Nephron (organoid): Measurements from ENCODE around the gene SOAT2.

Source experiments
- H3K27ac Mint-ChIP-seq, 3 experiments: 2 replicates each; pipeline ENCODE4 v1.8.0; 2020; ENCODE audit warnings: mixed read lengths in 3 of 3, mild to moderate bottlenecking in 2 of 3, moderate library complexity in 1 of 3
- H3K27me3 Mint-ChIP-seq: 2 replicates; pipeline ENCODE4 v1.8.0; 2021; ENCODE audit warnings: low read depth, mild to moderate bottlenecking, moderate library complexity, mixed read lengths
- H3K36me3 Mint-ChIP-seq: 2 replicates; pipeline ENCODE4 v1.8.0; 2020; ENCODE audit warnings: low read depth, mixed read lengths
- H3K4me1 Mint-ChIP-seq: 2 replicates; pipeline ENCODE4 v1.8.0; 2020; ENCODE audit warnings: mixed read lengths
- H3K4me3 Mint-ChIP-seq, 3 experiments: 2 replicates each; pipeline ENCODE4 v1.8.0; 2020; ENCODE audit warnings: mild to moderate bottlenecking in 3 of 3, mixed read lengths in 3 of 3, moderate library complexity in 2 of 3
- H3K9me3 Mint-ChIP-seq: 2 replicates; pipeline ENCODE4 v1.8.0; 2020; ENCODE audit warnings: mixed read lengths
- TF ChIP-seq, protein P1 (sequence below), 3 experiments: fragments of 200-600 bp; sonication (generic); IDR thresholded peaks; one replicate each; pipeline ENCODE4 v1.5.0; 2021; ENCODE audit warnings: antibody characterized with exemption in 3 of 3; ENCODE audit not compliant: unreplicated experiment in 3 of 3

SOAT2 gene

DNA sequence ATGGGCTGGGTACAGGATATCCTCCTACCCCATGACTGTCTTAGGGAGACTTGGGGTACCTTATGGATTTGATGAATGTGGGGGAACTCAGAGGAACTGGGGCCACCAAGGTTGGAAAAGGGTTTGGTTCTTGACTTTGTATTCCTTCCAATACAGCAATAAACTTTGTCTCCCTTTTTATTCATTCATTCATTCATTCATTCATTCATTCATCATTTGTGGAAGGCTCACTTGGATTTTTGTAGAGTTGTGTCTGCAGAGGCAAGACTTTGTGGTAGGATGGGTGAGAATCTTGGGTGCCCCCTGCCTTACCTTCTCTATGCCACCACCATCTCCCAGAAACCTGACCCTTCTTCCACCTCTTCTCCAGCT, 21.1 kb downstream of the SOAT2 start:
- no peaks in the 10 kb centered on the region for H3K36me3 Mint-ChIP-seq
- H3K9me3 Mint-ChIP-seq, result peaks cover 3% of the 10 kb centered on the region
- TF ChIP-seq, protein P1, sequence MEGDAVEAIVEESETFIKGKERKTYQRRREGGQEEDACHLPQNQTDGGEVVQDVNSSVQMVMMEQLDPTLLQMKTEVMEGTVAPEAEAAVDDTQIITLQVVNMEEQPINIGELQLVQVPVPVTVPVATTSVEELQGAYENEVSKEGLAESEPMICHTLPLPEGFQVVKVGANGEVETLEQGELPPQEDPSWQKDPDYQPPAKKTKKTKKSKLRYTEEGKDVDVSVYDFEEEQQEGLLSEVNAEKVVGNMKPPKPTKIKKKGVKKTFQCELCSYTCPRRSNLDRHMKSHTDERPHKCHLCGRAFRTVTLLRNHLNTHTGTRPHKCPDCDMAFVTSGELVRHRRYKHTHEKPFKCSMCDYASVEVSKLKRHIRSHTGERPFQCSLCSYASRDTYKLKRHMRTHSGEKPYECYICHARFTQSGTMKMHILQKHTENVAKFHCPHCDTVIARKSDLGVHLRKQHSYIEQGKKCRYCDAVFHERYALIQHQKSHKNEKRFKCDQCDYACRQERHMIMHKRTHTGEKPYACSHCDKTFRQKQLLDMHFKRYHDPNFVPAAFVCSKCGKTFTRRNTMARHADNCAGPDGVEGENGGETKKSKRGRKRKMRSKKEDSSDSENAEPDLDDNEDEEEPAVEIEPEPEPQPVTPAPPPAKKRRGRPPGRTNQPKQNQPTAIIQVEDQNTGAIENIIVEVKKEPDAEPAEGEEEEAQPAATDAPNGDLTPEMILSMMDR (IDR thresholded peaks at IDR 0.05; ENCODE audit: unreplicated experiment in 3 of 3), result no peak
- H3K27me3 Mint-ChIP-seq, result peaks cover 9% of the 10 kb centered on the region
- no peak overlapping the region for H3K27ac Mint-ChIP-seq
- H3K4me3 Mint-ChIP-seq, result no peak overlapping the region
- no peaks in the 10 kb centered on the region for H3K4me1 Mint-ChIP-seq

DNA sequence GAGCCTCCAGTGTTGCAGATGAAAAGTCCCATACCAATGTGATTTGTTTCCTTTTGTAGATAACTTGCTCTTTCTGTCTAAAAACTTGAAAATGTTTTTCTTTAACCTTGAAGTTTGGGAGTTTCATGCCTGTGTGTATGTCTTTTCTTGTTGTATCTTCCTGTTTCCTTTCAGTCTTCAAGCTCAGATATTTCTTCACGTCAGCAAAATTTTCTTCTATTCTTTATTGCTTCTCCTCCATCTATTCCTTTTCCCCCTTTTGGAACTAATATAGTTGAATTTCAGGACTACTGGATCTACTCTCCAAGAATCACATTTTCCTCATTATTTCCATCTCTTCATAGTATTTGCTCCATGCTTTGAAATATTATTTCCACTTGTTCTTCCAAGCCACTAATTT, 23.9 kb downstream of the SOAT2 start:
- Mint-ChIP-seq H3K27me3 (peaks cover 6% of the 10 kb centered on the region), H3K9me3 (peaks cover 3% of the 10 kb centered on the region), H3K27ac (no peak overlapping the region), H3K4me1 (no peaks in the 10 kb centered on the region), H3K4me3 (no peak overlapping the region), H3K36me3 (no peaks in the 10 kb centered on the region)
- TF ChIP-seq, protein P1 (IDR thresholded peaks at IDR 0.05; ENCODE audit: unreplicated experiment in 3 of 3), result no peak

DNA sequence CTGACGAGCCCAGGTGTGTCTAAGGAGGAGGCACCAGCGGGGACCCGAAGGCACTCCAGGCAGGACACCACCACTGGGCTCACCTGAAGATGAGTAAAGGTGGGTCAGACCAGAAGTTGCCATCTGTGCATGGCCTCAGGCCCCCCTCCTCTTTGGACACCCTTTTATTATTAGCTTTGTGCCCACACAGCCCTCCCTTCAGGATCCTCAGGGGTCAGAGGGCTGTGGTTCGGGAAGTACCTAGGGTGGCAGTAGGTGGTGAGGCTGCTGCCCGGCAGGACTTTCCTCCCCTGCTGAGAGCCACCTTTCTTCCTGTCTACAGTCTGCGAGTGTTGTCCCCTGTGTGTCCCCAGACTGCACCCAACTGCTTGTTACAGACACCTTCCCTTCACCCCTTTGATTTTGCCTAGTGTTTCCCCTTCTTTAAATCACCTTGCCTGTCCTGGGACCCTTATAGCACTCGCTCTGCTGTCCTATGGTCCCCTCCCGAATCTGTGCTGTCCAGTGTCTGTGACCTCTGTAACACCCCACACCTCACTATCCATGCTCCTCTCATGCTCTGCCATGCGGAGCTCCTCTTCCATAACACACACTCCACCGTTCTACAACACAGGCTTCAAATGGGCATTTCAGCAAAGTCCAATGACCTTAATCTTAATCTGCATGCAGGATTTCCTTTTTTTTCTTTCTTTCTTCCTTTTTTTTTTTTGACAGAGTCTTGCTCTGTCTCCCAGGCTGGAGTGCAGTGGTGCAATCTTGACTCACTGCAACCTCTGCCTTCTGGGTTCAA, 25.7 kb downstream of the SOAT2 start:
- Mint-ChIP-seq H3K4me3 (no peak overlapping the region), H3K4me1 (no peaks in the 10 kb centered on the region), H3K36me3 (no peaks in the 10 kb centered on the region), H3K27ac (no peak overlapping the region), H3K9me3 (peaks cover 3% of the 10 kb centered on the region), H3K27me3 (peaks cover 3% of the 10 kb centered on the region)
- TF ChIP-seq, protein P1 (IDR thresholded peaks at IDR 0.05; ENCODE audit: unreplicated experiment in 3 of 3), result no peak

DNA sequence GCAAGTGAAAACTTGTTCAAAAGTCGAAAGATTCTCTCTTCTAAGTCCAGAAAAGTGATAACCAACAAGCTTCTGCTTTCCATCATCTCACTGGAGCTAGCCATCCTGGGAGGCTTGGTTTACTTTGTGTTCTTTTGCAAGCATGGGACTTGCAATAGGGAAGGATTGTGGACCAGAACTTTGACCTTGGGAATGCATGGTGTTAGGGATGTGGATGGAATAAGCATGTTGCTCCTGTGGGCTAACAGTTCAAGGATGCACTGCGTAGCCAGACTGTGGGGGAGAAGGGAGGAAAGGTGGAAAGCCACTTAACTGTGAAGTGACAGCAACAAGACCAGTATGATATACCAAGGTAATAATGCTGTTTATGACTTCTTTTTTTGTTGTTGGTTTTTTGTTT, 28.6 kb downstream of the SOAT2 start:
- Mint-ChIP-seq H3K9me3 (peaks cover 6% of the 10 kb centered on the region), H3K36me3 (no peaks in the 10 kb centered on the region), H3K27me3 (no peaks in the 10 kb centered on the region), H3K27ac (no peak overlapping the region), H3K4me3 (no peak overlapping the region), H3K4me1 (no peaks in the 10 kb centered on the region)
- TF ChIP-seq, protein P1 (IDR thresholded peaks at IDR 0.05; ENCODE audit: unreplicated experiment in 3 of 3), result no peak

DNA sequence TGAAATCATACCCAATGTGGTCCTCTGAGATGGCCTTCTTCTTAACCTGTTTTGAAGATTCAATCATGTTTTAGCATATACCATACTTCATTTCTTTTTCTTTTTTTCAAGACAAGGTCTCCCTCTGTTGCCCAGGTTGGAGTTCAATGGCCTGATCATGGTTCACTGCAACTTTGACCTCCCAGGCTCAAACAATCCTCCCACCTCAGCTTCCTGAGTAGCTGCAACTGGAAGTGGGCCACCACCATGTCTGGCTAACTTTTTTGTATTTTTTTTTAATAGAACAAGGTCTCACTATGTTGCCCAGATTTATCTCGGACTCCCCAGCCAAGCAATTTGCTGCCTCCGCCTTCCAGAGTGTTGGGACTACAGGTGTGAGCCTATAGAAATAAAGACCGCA, 30.4 kb downstream of the SOAT2 start:
- Mint-ChIP-seq H3K27ac (no peak overlapping the region), H3K4me1 (no peaks in the 10 kb centered on the region), H3K36me3 (no peaks in the 10 kb centered on the region), H3K9me3 (peaks cover 13% of the 10 kb centered on the region), H3K4me3 (no peak overlapping the region), H3K27me3 (no peaks in the 10 kb centered on the region)
- TF ChIP-seq, protein P1 (IDR thresholded peaks at IDR 0.05; ENCODE audit: unreplicated experiment in 3 of 3), result no peak

DNA sequence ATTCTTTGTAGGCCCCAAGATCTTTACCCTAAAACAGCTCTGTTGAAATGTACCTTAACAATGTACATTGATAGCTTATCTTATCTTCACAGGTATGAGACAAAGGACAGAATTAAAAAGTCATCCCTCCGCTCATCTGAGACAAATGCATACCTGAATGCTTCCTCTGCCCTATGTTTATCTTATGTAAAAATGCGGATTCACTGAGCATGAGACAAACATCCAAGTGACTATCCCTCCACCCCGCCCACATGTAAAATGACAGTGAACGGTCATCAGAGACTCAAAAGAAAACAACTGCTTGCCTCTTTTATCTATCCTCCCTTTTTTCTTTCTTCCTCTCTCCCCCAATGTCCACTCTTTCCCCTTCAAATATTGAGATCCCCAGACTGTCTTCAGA, 40.1 kb downstream of the SOAT2 start:
- TF ChIP-seq, protein P1 (IDR thresholded peaks at IDR 0.05; ENCODE audit: unreplicated experiment in 3 of 3), result no peak
- no peaks in the 10 kb centered on the region for H3K36me3 Mint-ChIP-seq
- no peaks in the 10 kb centered on the region for H3K27me3 Mint-ChIP-seq
- no peak overlapping the region for H3K4me3 Mint-ChIP-seq
- H3K4me1 Mint-ChIP-seq, result no peaks in the 10 kb centered on the region
- no peak overlapping the region for H3K27ac Mint-ChIP-seq
- peaks cover 4% of the 10 kb centered on the region for H3K9me3 Mint-ChIP-seq
